Pancreas (tissue), 10 donors: ENCODE measurements around the gene SMCO2. TPM values are rescaled to one million over a fixed set of nuclear protein-coding genes. Genes with fewer than 3 reads are reported as not detected.

Experiments used
- ATAC-seq, 4 donors: fragments of 200-7000 bp; cut with Tn5 transposase; one replicate each; pipeline versions ENCODE4 v1.8.0 to v1.9.1; 2020; ENCODE audit warnings: mild to moderate bottlenecking in 4 of 4, moderate library complexity in 4 of 4
- DNase-seq, 6 donors: peaks; one replicate each; pipeline ENCODE4 v3.0.0-alpha.2; 2020
- FAIRE-seq: peaks from 2 replicates; lab custom pipeline; 2012; peaks lifted over from hg19 to GRCh38; lab: Jason Lieb, UNC
- H3K27ac ChIP-seq, 4 donors: fragments of 200-600 bp; sonication (generic); 1 replicate in 3 of 4; 2 replicates in 1 of 4; pipeline versions ENCODE4 v1.5.0 to v1.8.0; 2020
- H3K27me3 ChIP-seq, 4 donors: fragments of 200-600 bp; one replicate each; pipeline ENCODE4 v1.8.0; 2021
- H3K36me3 ChIP-seq, 3 donors: fragments of 200-600 bp; sonication (generic) in 1 of 3; one replicate each; pipeline versions ENCODE4 v1.5.0 to v1.8.0; 2020 to 2021
- H3K4me1 ChIP-seq, 3 donors: fragments of 200-600 bp; one replicate each; pipeline ENCODE4 v1.8.0; 2021
- H3K4me3 ChIP-seq, 4 donors: fragments of 200-600 bp; sonication (generic) in 2 of 4; one replicate each; pipeline versions ENCODE4 v1.5.0 to v1.8.0; 2020 to 2021
- H3K9me3 ChIP-seq, 4 donors: fragments of 200-600 bp; one replicate each; pipeline ENCODE4 v1.8.0; 2021
- WGBS, 2 donors: extraction: QIAGEN DNeasy Blood & Tissue Kit; methylation state at CpG; one replicate each; pipeline ENCODE4 v1.1.7; 2013; 5-methylcytosine and 5-hydroxymethylcytosine counted together
- intact Hi-C, 3 donors: fragments of 100-400 bp; cut with DNase I; formaldehyde crosslinking; loops; one replicate each; pipeline versions ENCODE4 v1.11.1 to v1.14.2; 2022
- polyA plus RNA-seq, 2 donors: library from polyadenylated mRNA; stranded (reverse); fragments of 200-250 nt; gene quantifications; one replicate each; pipeline ENCODE4 v1.2.3, GENCODE V29; 2013
- total RNA-seq, 6 donors: library from RNA; stranded (reverse); fragmentation: NEBNext Ultra II Directional in 4 of 6; extraction: Animal tissue kit (Norgen Biotek cat#: 25700) in 4 of 6; gene quantifications; one replicate each; pipeline versions ENCODE4 v1.2.1 to v1.2.4, GENCODE V29; 2021 to 2023
- TF ChIP-seq, protein P1 (sequence below), 4 donors: fragments of 200-600 bp; sonication (generic) in 3 of 4; IDR thresholded peaks; one replicate each; pipeline versions ENCODE4 v1.5.0 to v1.8.0; 2021; ENCODE audit warnings: antibody characterized with exemption in 4 of 4
- donor health status: healthy with polysubstance abuse.
- donor health status: DM: no; HTN: no; CAD: no; lungs with moderate emphysema.
- donor health status: DM: no; HTN: no; CAD: no.
- donor health status: control.
- donor health status: control.
- donor health status: Bipolar disorder and iron deficiency.
- donor health status: DM: yes; HTN: yes; CAD: no.
- donor health status: DM: no; HTN: no; CAD: no.
- donor health status: DM: no; HTN: no; CAD: no.
- donor health status: DM: yes; HTN: yes; CAD: no.

Gene SMCO2
- total and polyA plus RNA-seq, 8 donors: 0.28 to 0.50 (median 0.35) TPM; not detected in 5

DNA sequence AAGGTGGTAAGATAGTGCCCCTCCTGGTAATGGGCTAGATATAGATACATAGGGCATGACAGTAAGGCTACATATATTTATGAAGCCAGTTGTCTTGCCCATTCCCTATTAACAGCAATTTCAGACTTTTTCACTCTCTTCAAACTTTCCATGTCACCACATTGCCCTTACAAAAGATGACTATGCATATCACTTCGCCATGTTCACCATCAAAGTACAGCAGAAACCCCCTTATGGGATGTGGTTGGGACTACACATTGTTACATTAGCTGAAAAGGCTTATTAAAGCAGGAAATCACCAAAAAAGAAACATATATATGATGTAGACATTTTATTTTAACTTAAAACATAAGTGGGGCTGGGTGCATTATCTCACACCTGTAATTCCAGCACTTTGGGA lies 9.8 kb upstream of the SMCO2 start:
- no peak for DNase-seq
- Histone ChIP-seq H3K4me3 (no peak overlapping the region), H3K27me3 (no peaks in the 10 kb centered on the region), H3K27ac (no peak overlapping the region), H3K36me3 (no peaks in the 10 kb centered on the region), H3K9me3 (no peaks in the 10 kb centered on the region), H3K4me1 (no peaks in the 10 kb centered on the region)
- no peak for FAIRE-seq
- intact Hi-C loops: loop anchor here in 2 of 3 donors (10.0 kb wide), 2 partner anchors 88 to 218 kb away; partner anchors contain the start of gene PPFIBP1 (in 1 of the 2)
- WGBS, 2 donors: 89 to 97% methylated on average over 1 of the region's 1 CpG
- ATAC-seq: no peak
- TF ChIP-seq, protein P1, sequence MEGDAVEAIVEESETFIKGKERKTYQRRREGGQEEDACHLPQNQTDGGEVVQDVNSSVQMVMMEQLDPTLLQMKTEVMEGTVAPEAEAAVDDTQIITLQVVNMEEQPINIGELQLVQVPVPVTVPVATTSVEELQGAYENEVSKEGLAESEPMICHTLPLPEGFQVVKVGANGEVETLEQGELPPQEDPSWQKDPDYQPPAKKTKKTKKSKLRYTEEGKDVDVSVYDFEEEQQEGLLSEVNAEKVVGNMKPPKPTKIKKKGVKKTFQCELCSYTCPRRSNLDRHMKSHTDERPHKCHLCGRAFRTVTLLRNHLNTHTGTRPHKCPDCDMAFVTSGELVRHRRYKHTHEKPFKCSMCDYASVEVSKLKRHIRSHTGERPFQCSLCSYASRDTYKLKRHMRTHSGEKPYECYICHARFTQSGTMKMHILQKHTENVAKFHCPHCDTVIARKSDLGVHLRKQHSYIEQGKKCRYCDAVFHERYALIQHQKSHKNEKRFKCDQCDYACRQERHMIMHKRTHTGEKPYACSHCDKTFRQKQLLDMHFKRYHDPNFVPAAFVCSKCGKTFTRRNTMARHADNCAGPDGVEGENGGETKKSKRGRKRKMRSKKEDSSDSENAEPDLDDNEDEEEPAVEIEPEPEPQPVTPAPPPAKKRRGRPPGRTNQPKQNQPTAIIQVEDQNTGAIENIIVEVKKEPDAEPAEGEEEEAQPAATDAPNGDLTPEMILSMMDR (IDR thresholded peaks at IDR 0.05): no peak

GRCh38 chr12:27437839-27438238 lies 8.7 kb upstream of the SMCO2 start:
- H3K9me3 ChIP-seq: no peaks in the 10 kb centered on the region
- no peak overlapping the region for H3K27ac ChIP-seq
- FAIRE-seq: no peak
- WGBS, 2 donors: 73 to 77% methylated on average over 2 of the region's 2 CpGs
- no peaks in the 10 kb centered on the region for H3K36me3 ChIP-seq
- intact Hi-C loops: loop anchor here in 2 of 3 donors (10.0 kb wide), 2 partner anchors 87 to 217 kb away; partner anchors contain the start of gene PPFIBP1 (in 1 of the 2)
- H3K4me1 ChIP-seq: no peaks in the 10 kb centered on the region
- TF ChIP-seq, protein P1 (IDR thresholded peaks at IDR 0.05): no peak
- no peaks in the 10 kb centered on the region for H3K27me3 ChIP-seq
- ATAC-seq: no peak
- H3K4me3 ChIP-seq: no peak overlapping the region
- DNase-seq: no peak

- no peaks in the 10 kb centered on the region for H3K9me3 ChIP-seq
- DNase-seq (no peak), ATAC-seq (no peak), FAIRE-seq (no peak)
- TF ChIP-seq, protein P1 (IDR thresholded peaks at IDR 0.05): no peak
- no peak overlapping the region for H3K27ac ChIP-seq
- intact Hi-C loops: no loop called here
- H3K36me3 ChIP-seq: no peaks in the 10 kb centered on the region
- no peaks in the 10 kb centered on the region for H3K4me1 ChIP-seq
- WGBS, 2 donors: 85 to 90% methylated on average over 8 of the region's 8 CpGs
- H3K27me3 ChIP-seq: no peaks in the 10 kb centered on the region
- no peak overlapping the region for H3K4me3 ChIP-seq
Measured at GRCh38 chr12:27447761-27448160, 1.2 kb downstream of the SMCO2 start.

GRCh38 chr12:27449026-27449425 lies 2.5 kb downstream of the SMCO2 start:
- Histone ChIP-seq H3K4me3 (no peak overlapping the region), H3K27ac (no peak overlapping the region), H3K36me3 (no peaks in the 10 kb centered on the region), H3K4me1 (no peaks in the 10 kb centered on the region), H3K9me3 (no peaks in the 10 kb centered on the region), H3K27me3 (no peaks in the 10 kb centered on the region)
- 46 to 48% methylated on average over 6 of the region's 6 CpGs for WGBS, 2 donors
- FAIRE-seq (no peak), DNase-seq (no peak), ATAC-seq (no peak)
- intact Hi-C loops: no loop called here
- TF ChIP-seq, protein P1 (IDR thresholded peaks at IDR 0.05): no peak

DNA sequence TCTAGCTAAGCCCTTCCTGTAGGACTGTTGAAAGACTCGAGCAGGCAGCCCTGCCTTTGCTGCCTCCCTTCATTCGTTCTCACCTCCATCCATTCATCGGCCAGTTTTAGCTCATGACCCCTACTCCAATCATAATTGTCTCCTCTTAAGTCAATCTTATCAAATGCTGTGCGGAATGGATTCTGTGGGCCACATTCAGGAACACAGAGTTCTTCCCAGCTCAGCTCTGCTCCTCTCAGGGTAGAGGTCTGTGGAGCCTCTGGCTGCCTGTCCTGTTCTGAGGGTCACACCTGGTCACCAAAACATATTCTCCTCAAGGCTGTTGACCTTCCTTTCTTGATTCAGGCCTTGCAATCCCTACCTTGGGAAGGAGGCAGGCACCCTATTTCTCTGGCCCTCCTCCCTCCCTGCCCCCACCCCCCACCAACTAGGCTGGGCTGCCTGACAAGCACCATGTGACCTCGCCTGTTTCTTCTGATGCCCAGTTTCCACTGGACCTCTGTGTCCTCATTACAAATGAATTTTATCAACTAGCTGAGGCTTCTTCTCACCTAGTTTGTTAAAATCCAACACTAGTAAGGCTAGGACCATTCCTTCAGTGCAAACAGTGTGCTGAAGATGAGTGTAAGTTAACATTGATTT lies 3.5 kb downstream of the SMCO2 start:
- Histone ChIP-seq H3K27ac (no peak overlapping the region), H3K9me3 (no peaks in the 10 kb centered on the region), H3K4me3 (no peak overlapping the region), H3K4me1 (no peaks in the 10 kb centered on the region), H3K27me3 (no peaks in the 10 kb centered on the region), H3K36me3 (no peaks in the 10 kb centered on the region)
- 87 to 96% methylated on average over 5 of the region's 5 CpGs for WGBS, 2 donors
- intact Hi-C loops: no loop called here
- FAIRE-seq (no peak), ATAC-seq (no peak), DNase-seq (no peak)
- TF ChIP-seq, protein P1 (IDR thresholded peaks at IDR 0.05): no peak
